H1 (cell line): ENCODE results near the gene PINK1. TPM values are rescaled to one million over a fixed set of nuclear protein-coding genes. Genes with fewer than 3 reads are reported as not detected.

Experiments used
- CTCF ChIA-PET: fragments of 300-600 bp; sonication (Branson Sonifier 250); formaldehyde crosslinking; loops from one replicate; lab custom pipeline; 2021; ENCODE audit not compliant: partially characterized antibody; lab: Charles Lee
- POLR2A ChIA-PET: fragments of 300-600 bp; sonication (Branson Sonifier 250); formaldehyde crosslinking; loops from one replicate; lab custom pipeline; 2021; ENCODE audit warnings: inconsistent platforms; ENCODE audit not compliant: partially characterized antibody; lab: Charles Lee
- DNase-seq, 2 experiments: peaks; one replicate each; pipeline versions ENCODE4 v3.0.0 to v3.0.0-alpha.2; 2010 to 2022; ENCODE audit warnings: low spot score in 2 of 2, low read depth in 1 of 2, mixed read lengths in 1 of 2
- FAIRE-seq: peaks from 2 replicates; lab custom pipeline; 2011; peaks lifted over from hg19 to GRCh38; lab: Jason Lieb, UNC
- H2AFZ ChIP-seq: 2 replicates; pipeline ENCODE4 v1.8.1; 2012; ENCODE audit warnings: low read length, inconsistent platforms
- H2AK5ac ChIP-seq: 2 replicates; pipeline ENCODE4 v1.6.1; 2013; ENCODE audit warnings: low read depth, low read length
- H2BK120ac ChIP-seq: replicated peaks from 2 replicates; pipeline ENCODE3; 2013; ENCODE audit warnings: low read depth, low read length, inconsistent platforms
- H2BK12ac ChIP-seq: 2 replicates; pipeline ENCODE4 v1.6.1; 2013; ENCODE audit warnings: low read depth, low read length
- H2BK15ac ChIP-seq: 2 replicates; pipeline ENCODE4 v1.6.1; 2013; ENCODE audit warnings: low read length
- H2BK20ac ChIP-seq: 2 replicates; pipeline ENCODE4 v1.6.1; 2013; ENCODE audit warnings: low read length
- H2BK5ac ChIP-seq: 2 replicates; pipeline ENCODE4 v1.6.1; 2013; ENCODE audit warnings: low read depth, low read length
- H3K14ac ChIP-seq: 2 replicates; pipeline ENCODE4 v1.6.1; 2013; ENCODE audit warnings: inconsistent platforms; ENCODE audit not compliant: insufficient read length
- H3K18ac ChIP-seq: 2 replicates; pipeline ENCODE4 v1.6.1; 2013; ENCODE audit warnings: low read length; ENCODE audit errors: extremely low read depth
- H3K23ac ChIP-seq: 2 replicates; pipeline ENCODE4 v1.6.1; 2013; ENCODE audit warnings: inconsistent platforms; ENCODE audit not compliant: insufficient read length
- H3K23me2 ChIP-seq: 2 replicates; pipeline ENCODE4 v1.6.1; 2013; ENCODE audit warnings: low read depth, low read length
- H3K27ac ChIP-seq: 2 replicates; pipeline ENCODE4 v1.6.1; 2011; ENCODE audit warnings: low read depth, low read length, inconsistent platforms
- H3K27me3 ChIP-seq, 4 experiments: replicated peaks in 1 of 4; 1 replicate in 1 of 4; 2 replicates in 3 of 4; pipeline versions ENCODE4 v1.6.1 to v1.8.1; 2011 to 2013; ENCODE audit warnings: low read length in 3 of 4, mild to moderate bottlenecking in 3 of 4, inconsistent platforms in 2 of 4, mixed read lengths in 2 of 4, moderate library complexity in 1 of 4; ENCODE audit not compliant: control insufficient read depth in 3 of 4, insufficient read depth in 3 of 4; ENCODE audit errors: extremely low read depth in 1 of 4
- H3K36me3 ChIP-seq, 4 experiments: 2 replicates each; pipeline versions ENCODE4 v1.6.1 to v1.8.1; 2011 to 2013; ENCODE audit warnings: mild to moderate bottlenecking in 4 of 4, low read length in 3 of 4, moderate library complexity in 2 of 4, control low read depth in 1 of 4, inconsistent platforms in 1 of 4; ENCODE audit not compliant: insufficient read depth in 4 of 4, control insufficient read depth in 2 of 4
- H3K4ac ChIP-seq: replicated peaks from 2 replicates; pipeline ENCODE3; 2013; ENCODE audit warnings: low read length, low read depth, mixed read lengths, inconsistent platforms; ENCODE audit not compliant: insufficient read length
- H3K4me1 ChIP-seq, 4 experiments: replicated peaks in 1 of 4; 1 replicate in 1 of 4; 2 replicates in 3 of 4; pipeline versions ENCODE4 v1.6.1 to v1.8.1; 2011 to 2013; ENCODE audit warnings: low read length in 3 of 4, inconsistent platforms in 2 of 4, mixed read lengths in 1 of 4; ENCODE audit not compliant: insufficient read depth in 4 of 4, control insufficient read depth in 3 of 4
- H3K4me2 ChIP-seq, 2 experiments: 2 replicates each; pipeline versions ENCODE4 v1.6.1 to v1.8.1; 2011 to 2013; ENCODE audit warnings: low read depth in 2 of 2, low read length in 2 of 2, control low read depth in 1 of 2, inconsistent platforms in 1 of 2, mild to moderate bottlenecking in 1 of 2; ENCODE audit not compliant: insufficient read depth in 1 of 2
- H3K4me3 ChIP-seq, 4 experiments: fragments of 200-600, 300-600 bp in 1 of 4; sonication (generic), shearing (Covaris generic), sonication (Bioruptor Twin) in 1 of 4; 2 replicates each; pipeline versions ENCODE4 v1.5.1 to v1.8.1; 2011 to 2016; ENCODE audit warnings: low read length in 4 of 4, low read depth in 3 of 4, control low read depth in 2 of 4, inconsistent platforms in 2 of 4, mild to moderate bottlenecking in 2 of 4, mixed read lengths in 1 of 4, moderate library complexity in 1 of 4; ENCODE audit not compliant: insufficient read depth in 2 of 4; ENCODE audit errors: extremely low read depth in 1 of 4
- H3K56ac ChIP-seq: replicated peaks from 2 replicates; pipeline ENCODE3; 2013; ENCODE audit warnings: low read depth, mild to moderate bottlenecking, mixed read lengths, low read length, inconsistent platforms; ENCODE audit not compliant: insufficient read length
- H3K79me1 ChIP-seq: 2 replicates; pipeline ENCODE4 v1.6.1; 2013; ENCODE audit warnings: low read depth, low read length, control low read depth
- H3K79me2 ChIP-seq, 2 experiments: 2 replicates each; pipeline versions ENCODE4 v1.6.1 to v1.8.1; 2012 to 2013; ENCODE audit warnings: low read length in 2 of 2, mild to moderate bottlenecking in 2 of 2, inconsistent platforms in 1 of 2; ENCODE audit not compliant: insufficient read depth in 2 of 2, control insufficient read depth in 1 of 2
- H3K9ac ChIP-seq, 4 experiments: replicated peaks in 1 of 4; 1 replicate in 1 of 4; 2 replicates in 3 of 4; pipeline versions ENCODE4 v1.6.1 to v1.8.1; 2011 to 2013; ENCODE audit warnings: low read depth in 3 of 4, low read length in 3 of 4, control low read depth in 2 of 4, mild to moderate bottlenecking in 2 of 4, moderate library complexity in 2 of 4, inconsistent platforms in 1 of 4; ENCODE audit errors: extremely low read depth in 1 of 4
- H3K9me3 ChIP-seq, 2 experiments: 2 replicates each; pipeline versions ENCODE4 v1.6.1 to v1.8.1; 2012 to 2013; ENCODE audit warnings: mild to moderate bottlenecking in 2 of 2, moderate library complexity in 2 of 2, control low read depth in 1 of 2, inconsistent platforms in 1 of 2, low read depth in 1 of 2, low read length in 1 of 2, mixed read lengths in 1 of 2; ENCODE audit not compliant: insufficient read depth in 2 of 2
- H4K20me1 ChIP-seq, 2 experiments: replicated peaks in 1 of 2; 2 replicates each; pipeline versions ENCODE3 to v1.8.1; 2011 to 2013; ENCODE audit warnings: inconsistent platforms in 2 of 2, low read length in 2 of 2, mild to moderate bottlenecking in 1 of 2; ENCODE audit not compliant: insufficient read depth in 2 of 2, control insufficient read depth in 1 of 2
- H4K5ac ChIP-seq: 2 replicates; pipeline ENCODE4 v1.6.1; 2013; ENCODE audit warnings: low read length, low read depth, mixed read lengths, inconsistent platforms; ENCODE audit not compliant: insufficient read length
- H4K8ac ChIP-seq: 2 replicates; pipeline ENCODE4 v1.8.0; 2013; ENCODE audit warnings: mild to moderate bottlenecking, moderate library complexity, low read length, inconsistent platforms; ENCODE audit not compliant: insufficient read depth; ENCODE audit errors: extremely low read depth
- H4K91ac ChIP-seq: replicated peaks from 2 replicates; pipeline ENCODE3; 2013; ENCODE audit warnings: low read length, mixed read lengths, inconsistent platforms; ENCODE audit not compliant: insufficient read length
- ATF3 ChIP-seq: IDR thresholded peaks from 2 replicates; pipeline ENCODE4 v1.6.1; 2011; ENCODE audit warnings: low read depth, mild to moderate bottlenecking, low read length; ENCODE audit not compliant: insufficient read depth
- CBX5 ChIP-seq: fragments of 300-800, 300-1000 bp; sonication (generic); IDR thresholded peaks from 2 replicates; pipeline ENCODE4 v1.7.1; 2016; ENCODE audit warnings: antibody characterized with exemption, low read length, low read depth
- CEBPB ChIP-seq: IDR thresholded peaks from 2 replicates; pipeline ENCODE4 v1.6.1; 2012; ENCODE audit warnings: low read depth, low read length
- CHD1 ChIP-seq: IDR thresholded peaks from 2 replicates; pipeline ENCODE4 v1.6.1; 2012; ENCODE audit warnings: low read depth, low read length, improper control_type of control experiment
- CTBP2 ChIP-seq: IDR thresholded peaks from 2 replicates; pipeline ENCODE4 v1.7.0; 2011; ENCODE audit warnings: borderline replicate concordance, mild to moderate bottlenecking, moderate library complexity, mixed read lengths, low read length; ENCODE audit not compliant: insufficient read depth, insufficient read length
- JUND ChIP-seq: IDR thresholded peaks from 2 replicates; pipeline ENCODE4 v1.6.1; 2011; ENCODE audit warnings: mild to moderate bottlenecking, improper control_type of control experiment, low read length
- NANOG ChIP-seq: IDR thresholded peaks from 2 replicates; pipeline ENCODE4 v1.6.1; 2011; ENCODE audit warnings: low read length, low read depth, mild to moderate bottlenecking, inconsistent platforms; ENCODE audit not compliant: insufficient read depth, poor library complexity, severe bottlenecking
- RFX5 ChIP-seq: IDR thresholded peaks from 2 replicates; pipeline ENCODE4 v1.6.1; 2011; ENCODE audit warnings: low read depth, low read length, improper control_type of control experiment, borderline replicate concordance
- RXRA ChIP-seq: IDR thresholded peaks from 2 replicates; pipeline ENCODE4 v1.6.1; 2011; ENCODE audit warnings: low read depth, mild to moderate bottlenecking, low read length, moderate library complexity; ENCODE audit not compliant: insufficient read depth
- SAP30 ChIP-seq: fragments of 300-600 bp; sonication (generic); IDR thresholded peaks from 2 replicates; pipeline ENCODE4 v1.7.1; 2012; ENCODE audit warnings: low read length, moderate library complexity, mild to moderate bottlenecking, inconsistent platforms; ENCODE audit not compliant: insufficient read depth, insufficient replicate concordance
- SIRT6 ChIP-seq: IDR thresholded peaks from one replicate; pipeline ENCODE4 v1.7.1; 2012; ENCODE audit warnings: low read length, inconsistent platforms
- SP2 ChIP-seq: IDR thresholded peaks from 2 replicates; pipeline ENCODE4 v1.6.1; 2012; ENCODE audit warnings: mild to moderate bottlenecking, low read length, inconsistent platforms
- WGBS, 2 experiments: shearing (Covaris generic) in 1 of 2; methylation state at CpG; one replicate each; pipeline versions ENCODE4 v1.1.6 to v1.1.7; 2013 to 2015; ENCODE audit warnings: low lambda C conversion rate in 2 of 2, mixed read lengths in 2 of 2, inconsistent platforms in 1 of 2, low coverage in 1 of 2, missing lambda C conversion rate in 1 of 2; ENCODE audit not compliant: insufficient replicate concordance in 2 of 2, insufficient coverage in 1 of 2, insufficient read length in 1 of 2; ENCODE audit errors: extremely low coverage in 1 of 2, missing lambda C conversion rate in 1 of 2; 5-methylcytosine and 5-hydroxymethylcytosine counted together
- polyA plus RNA-seq, 7 experiments: library from polyadenylated mRNA; depleted of rRNA in 3 of 7; stranded (reverse) in 5 of 7; unstranded in 2 of 7; fragments of >200 nt in 5 of 7; fragments of 200-250 nt in 2 of 7; gene quantifications; 1 replicate in 5 of 7; 2 replicates in 1 of 7; 4 replicates in 1 of 7; pipeline versions ENCODE4 v1.2.1 to v1.2.3, GENCODE V29; 2011 to 2013; ENCODE audit warnings: missing spikeins in 2 of 7, mixed read lengths in 2 of 7
- total RNA-seq: library from RNA; stranded (reverse); fragmentation: NEBNext Ultra II Directional; extraction: Animal tissue kit (Norgen Biotek cat#: 25700); gene quantifications from 2 replicates; pipeline ENCODE4 v1.2.1, GENCODE V29; 2021
- TF ChIP-seq, protein P1 (sequence below): IDR thresholded peaks from 2 replicates; pipeline ENCODE4 v1.6.1; 2011; ENCODE audit warnings: low read length, improper control_type of control experiment

The PINK1 gene
- total and polyA plus RNA-seq, 2 of the 8 experiments (the other 6 are each of a cell fraction or from before 2014, with no cell fraction given): 16.1 to 19.3 TPM

GRCh38 chr1:20611652-20612051, 21.6 kb upstream of the PINK1 start:
- Histone ChIP-seq H2AFZ (no peak overlapping the region), H3K56ac (no peak overlapping the region), H3K79me2 (no peaks in the 10 kb centered on the region), H3K14ac (no peak overlapping the region), H3K4me3 (no peak overlapping the region), H3K18ac (no peak overlapping the region), H2BK5ac (no peak overlapping the region), H3K4me2 (no peak overlapping the region), H3K4ac (no peak overlapping the region), H3K9me3 (no peaks in the 10 kb centered on the region), H4K91ac (no peak overlapping the region), H3K27ac (no peak overlapping the region), H3K27me3 (no peaks in the 10 kb centered on the region), H2BK12ac (no peak overlapping the region), H3K4me1 (peaks cover 0 to 5% (median 4%) of the 10 kb centered on the region in 4 experiments; a peak in 4 of 7 replicates), H3K79me1 (no peaks in the 10 kb centered on the region), H2AK5ac (no peak overlapping the region), H4K8ac (no peak overlapping the region), H4K5ac (no peak overlapping the region), H2BK120ac (no peak overlapping the region), H3K36me3 (no peaks in the 10 kb centered on the region), H3K23me2 (no peaks in the 10 kb centered on the region), H2BK20ac (no peak overlapping the region), H2BK15ac (no peak overlapping the region), H3K9ac (no peak overlapping the region), H3K23ac (no peak overlapping the region), H4K20me1 (no peaks in the 10 kb centered on the region)
- 93% methylated on average over 5 of the region's 5 CpGs; no CpG with 5 or more reads in 1 of the 2 experiments for WGBS, 2 experiments
- FAIRE-seq (no peak), DNase-seq (no peak)
- CTCF ChIA-PET: no interaction called here
- POLR2A ChIA-PET: interaction anchor here (1.4 kb wide), 1 partner anchor 14 kb away, joined by 3 read pairs; no protein-coding TSS in a partner anchor
- TF ChIP-seq RXRA: no peak
- no peak for TF ChIP-seq CHD1
- no peak for TF ChIP-seq NANOG
- no peak for TF ChIP-seq SAP30
- TF ChIP-seq CEBPB: no peak
- TF ChIP-seq SP2: no peak
- TF ChIP-seq ATF3: no peak
- no peak for TF ChIP-seq SIRT6
- TF ChIP-seq, protein P1, sequence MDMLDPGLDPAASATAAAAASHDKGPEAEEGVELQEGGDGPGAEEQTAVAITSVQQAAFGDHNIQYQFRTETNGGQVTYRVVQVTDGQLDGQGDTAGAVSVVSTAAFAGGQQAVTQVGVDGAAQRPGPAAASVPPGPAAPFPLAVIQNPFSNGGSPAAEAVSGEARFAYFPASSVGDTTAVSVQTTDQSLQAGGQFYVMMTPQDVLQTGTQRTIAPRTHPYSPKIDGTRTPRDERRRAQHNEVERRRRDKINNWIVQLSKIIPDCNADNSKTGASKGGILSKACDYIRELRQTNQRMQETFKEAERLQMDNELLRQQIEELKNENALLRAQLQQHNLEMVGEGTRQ: no peak
- no peak for TF ChIP-seq RFX5
- TF ChIP-seq CBX5: no peak
- no peak for TF ChIP-seq JUND
- TF ChIP-seq CTBP2: no peak
